Measurements from ENCODE around the gene TIPRL. TPM values are rescaled to one million over a fixed set of nuclear protein-coding genes. Genes with fewer than 3 reads are reported as not detected.

The TIPRL gene
- total RNA-seq, 6 donors from 2014 or later: 7.2 to 26.1 (median 18.4) TPM

GRCh38 chr1:168243198-168243597 lies 64.4 kb downstream of the TIPRL start:
- Histone ChIP-seq H3K27ac (peak overlapping the region; percentile 53 to 82 (median 70)), H3K9me3 (no peaks in the 10 kb centered on the region), H3K36me3 (peaks cover 3 to 85% (median 39%) of the 10 kb centered on the region in 4 donors), H3K27me3 (no peaks in the 10 kb centered on the region), H3K4me1 (peaks cover 15 to 26% (median 17%) of the 10 kb centered on the region in 4 donors), H3K4me3 (no peak overlapping the region)
- ATAC-seq (ENCODE audit: low FRiP score in 2 of 2): peak; percentile 37 to 38
- no peak for DNase-seq
- TF ChIP-seq POLR2AphosphoS5 (IDR thresholded peaks at IDR 0.05) (peak in 1 of 2 donors; percentile 10), POLR2A (IDR thresholded peaks at IDR 0.05) (no peak)
- WGBS, 2 donors: 37 to 60% methylated on average over 2 of the region's 2 CpGs

GRCh38 chr1:168243636-168244212 lies 65.0 kb downstream of the TIPRL start:
- H3K9me3 ChIP-seq: no peaks in the 10 kb centered on the region
- 33 to 36% methylated on average over 3 of the region's 3 CpGs for WGBS, 2 donors
- no peaks in the 10 kb centered on the region for H3K27me3 ChIP-seq
- H3K27ac ChIP-seq: peak overlapping the region; percentile 53 to 82 (median 70)
- TF ChIP-seq POLR2A (IDR thresholded peaks at IDR 0.05) (no peak), EP300 (IDR thresholded peaks at IDR 0.05) (no peak), POLR2AphosphoS5 (IDR thresholded peaks at IDR 0.05) (no peak), CTCF (IDR thresholded peaks at IDR 0.05) (no peak)
- peak; percentile 16 to 37 for ATAC-seq (ENCODE audit: low FRiP score in 2 of 2)
- DNase-seq: no peak
- H3K36me3 ChIP-seq: peaks cover 3 to 79% (median 38%) of the 10 kb centered on the region in 4 donors
- H3K4me3 ChIP-seq: no peak overlapping the region
- peaks cover 15 to 26% (median 17%) of the 10 kb centered on the region in 4 donors for H3K4me1 ChIP-seq

GRCh38 chr1:168245042-168245441 lies 66.3 kb downstream of the TIPRL start:
- Histone ChIP-seq H3K4me3 (no peak overlapping the region), H3K4me1 (peaks cover 15 to 26% (median 17%) of the 10 kb centered on the region in 4 donors), H3K27ac (peak overlapping the region in 2 of 4 donors; percentile 69 to 82), H3K36me3 (peaks cover 3 to 79% (median 37%) of the 10 kb centered on the region in 4 donors), H3K9me3 (no peaks in the 10 kb centered on the region), H3K27me3 (no peaks in the 10 kb centered on the region)
- TF ChIP-seq CTCF (IDR thresholded peaks at IDR 0.05) (no peak), POLR2A (IDR thresholded peaks at IDR 0.05) (no peak), POLR2AphosphoS5 (IDR thresholded peaks at IDR 0.05) (no peak), EP300 (IDR thresholded peaks at IDR 0.05) (no peak)
- DNase-seq (no peak), ATAC-seq (ENCODE audit: low FRiP score in 2 of 2) (no peak)
- WGBS, 2 donors: 93 to 100% methylated on average over 3 of the region's 3 CpGs

DNA sequence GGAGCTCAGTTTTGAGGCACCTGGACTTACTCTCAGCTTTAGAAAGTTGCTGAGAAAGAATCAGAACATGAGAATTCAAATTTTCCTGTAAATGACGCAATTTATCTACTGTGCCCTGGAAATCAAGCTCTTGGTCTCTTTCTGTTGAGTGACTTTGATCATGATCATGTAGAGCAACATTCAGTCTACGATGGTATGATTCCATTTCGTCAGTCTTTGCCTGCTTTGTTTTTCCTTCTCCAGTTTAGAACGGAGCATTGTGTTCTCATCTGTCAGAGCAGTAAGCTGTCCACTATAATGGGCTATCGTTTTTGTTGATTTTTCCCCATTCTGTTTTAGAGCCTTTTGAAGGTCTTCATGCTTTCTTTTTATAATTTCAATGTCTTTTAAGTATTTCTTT lies 67.7 kb downstream of the TIPRL start:
- DNase-seq (no peak), ATAC-seq (ENCODE audit: low FRiP score in 2 of 2) (no peak)
- H3K27me3 ChIP-seq: no peaks in the 10 kb centered on the region
- H3K27ac ChIP-seq: peak overlapping the region in 2 of 4 donors; percentile 3 to 82
- 83 to 84% methylated on average over 5 of the region's 5 CpGs for WGBS, 2 donors
- no peak overlapping the region for H3K4me3 ChIP-seq
- H3K9me3 ChIP-seq: no peaks in the 10 kb centered on the region
- TF ChIP-seq CTCF (IDR thresholded peaks at IDR 0.05) (no peak), POLR2AphosphoS5 (IDR thresholded peaks at IDR 0.05) (no peak), EP300 (IDR thresholded peaks at IDR 0.05) (no peak), POLR2A (IDR thresholded peaks at IDR 0.05) (no peak)
- peaks cover 8 to 77% (median 35%) of the 10 kb centered on the region in 4 donors for H3K36me3 ChIP-seq
- H3K4me1 ChIP-seq: peaks cover 15 to 26% (median 17%) of the 10 kb centered on the region in 4 donors

Small RNAs within 50 kb of the gene (small RNA-seq; reads per million reads assigned to genes)
- 0 reads per million in 4 donors for gene AL021397.1

Other genes starting within 250 kb of the TIPRL start
- gene DCAF6, start 242.3 kb upstream of the TIPRL start, total RNA-seq: 100 to 1,000 TPM in 1 of 6 donors, 10 to 100 TPM in 5; 37.5 to 110 (median 55.5) TPM
- 10 to 100 TPM; 11.5 to 55.6 (median 26.7) TPM for gene MPC2, start 241.9 kb upstream of the TIPRL start, total RNA-seq
- 10 to 100 TPM in 3 of 6 donors, 1 to 10 TPM in 3; 1.0 to 13.6 (median 8.5) TPM for gene GPR161, start 42.0 kb upstream of the TIPRL start, total RNA-seq
- gene SFT2D2, start 47.0 kb downstream of the TIPRL start, total RNA-seq: 10 to 100 TPM; 27.7 to 70.6 (median 41.9) TPM
- gene TBX19, start 101.9 kb downstream of the TIPRL start, total RNA-seq: 1 to 10 TPM in 5 of 6 donors, under 1 TPM in 1; 0.91 to 6.3 (median 2.4) TPM

All from upper lobe of left lung (tissue), 6 donors.